ENCODE results near the gene FMN1.

GRCh38 chr15:32903591-32904290, 290.8 kb downstream of the FMN1 start:
- TF ChIP-seq CTCF (conservative IDR thresholded peaks at IDR 0.05; ENCODE audit: low read depth, low read length) (no peak), EZH2 (IDR thresholded peaks at IDR 0.05; ENCODE audit: borderline replicate concordance, low read depth, low read length, poor library complexity, severe bottlenecking) (no peak)

Measured in A673 (cell line).